Measurements from ENCODE around the gene ROBO3. TPM values are rescaled to one million over a fixed set of nuclear protein-coding genes. Genes with fewer than 3 reads are reported as not detected.

The ROBO3 gene
- total and polyA plus RNA-seq, 2 experiments from 2014 or later, result 12.1 TPM

DNA sequence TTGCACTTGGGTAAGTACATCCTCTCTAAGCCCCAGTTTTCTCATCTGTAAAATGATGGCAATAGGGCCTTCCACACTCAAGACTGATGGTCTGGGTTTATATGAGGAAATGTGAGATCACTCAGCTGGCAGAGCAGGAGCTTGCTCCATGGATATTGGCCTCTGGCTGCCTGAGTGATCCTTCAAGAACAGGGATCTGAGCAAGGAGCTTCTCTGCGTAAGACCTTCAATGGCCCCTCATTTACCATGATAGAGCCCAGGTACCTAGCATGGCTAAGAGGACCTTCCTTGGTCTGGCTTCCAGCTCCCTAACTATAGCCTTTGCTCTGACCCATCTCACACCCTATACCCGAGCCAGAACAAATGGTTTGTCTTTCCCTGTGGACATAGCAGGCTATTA lies 26.9 kb downstream of the ROBO3 start:
- no peak overlapping the region for H3K27ac ChIP-seq
- no peaks in the 10 kb centered on the region for H3K9me2 ChIP-seq (ENCODE audit: insufficient read depth)
- H3K27me3 ChIP-seq (replicated peaks; ENCODE audit: insufficient read depth), result no peaks in the 10 kb centered on the region
- no peak overlapping the region for H3K9ac ChIP-seq
- no peaks in the 10 kb centered on the region; the same call in 1 of the 2 replicates for H3F3A ChIP-seq (ENCODE audit: insufficient read depth)
- TF ChIP-seq EZH2 (IDR thresholded peaks at IDR 0.05; ENCODE audit: insufficient read depth, poor library complexity, severe bottlenecking), result no peak
- TF ChIP-seq EZH2phosphoT487 (IDR thresholded peaks at IDR 0.05; ENCODE audit: insufficient read depth, low read depth), result no peak
- no peak for DNase-seq
- in situ Hi-C loops (cut with MboI), result no loop called here
- no peaks in the 10 kb centered on the region for H3K36me3 ChIP-seq (ENCODE audit: low read depth)
- peaks cover 6% of the 10 kb centered on the region; the same call in 1 of the 2 replicates for H3K4me1 ChIP-seq (ENCODE audit: insufficient read depth)
- H3K4me3 ChIP-seq, result no peak overlapping the region
- no peaks in the 10 kb centered on the region for H4K20me1 ChIP-seq (ENCODE audit: insufficient read depth)
- H3K79me2 ChIP-seq (ENCODE audit: insufficient read depth), result no peaks in the 10 kb centered on the region
- no peak overlapping the region for H3K4me2 ChIP-seq (ENCODE audit: unreplicated experiment)
- WGBS, 2 experiments (ENCODE audit: low coverage in 1 of 2, low lambda C conversion rate in 2 of 2, missing lambda C conversion rate in 2 of 2), result 93 to 100% methylated on average over 2 of the region's 2 CpGs
- no peaks in the 10 kb centered on the region for H3K9me3 ChIP-seq (ENCODE audit: low read depth)
- H2AFZ ChIP-seq, result no peak overlapping the region

DNA sequence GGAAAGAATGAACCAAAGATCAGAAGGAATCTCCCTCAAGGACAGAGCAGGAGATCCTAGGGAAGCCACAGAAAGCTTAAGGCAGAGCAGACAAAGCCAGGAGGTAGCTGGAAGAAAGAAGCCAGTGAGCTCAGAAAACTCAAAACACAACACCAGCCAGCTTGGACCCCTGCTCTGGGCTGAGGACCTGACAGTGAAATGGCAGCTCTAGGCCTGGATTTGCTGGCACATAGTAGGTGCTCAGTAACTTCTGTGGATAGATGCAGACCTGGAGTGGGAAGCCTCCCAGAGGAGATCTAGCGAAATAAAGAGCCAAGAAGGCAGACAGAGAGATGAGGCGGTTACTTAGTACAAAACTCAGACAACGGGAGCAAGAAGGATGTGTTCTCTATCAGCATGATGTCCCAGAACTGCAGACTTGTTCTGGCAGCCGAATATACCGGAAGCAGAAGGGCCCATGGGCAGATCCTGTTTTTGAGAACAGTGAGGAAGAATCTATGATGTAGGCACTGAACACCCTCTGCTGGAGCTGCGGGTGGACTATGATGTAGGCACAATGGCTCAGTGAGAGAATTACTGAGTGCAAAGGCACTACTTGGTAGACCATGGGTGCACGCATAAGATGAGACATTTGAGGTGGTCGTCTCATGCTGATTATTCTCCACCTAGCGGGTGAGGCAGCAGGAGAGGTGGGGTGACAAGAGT lies 27.7 kb downstream of the ROBO3 start:
- Histone ChIP-seq H2AFZ (no peak overlapping the region), H3K4me3 (no peak overlapping the region), H3K27me3 (replicated peaks; ENCODE audit: insufficient read depth) (no peaks in the 10 kb centered on the region), H3F3A (ENCODE audit: insufficient read depth) (peaks cover 7% of the 10 kb centered on the region), H3K4me2 (ENCODE audit: unreplicated experiment) (no peak overlapping the region), H3K9ac (no peak overlapping the region), H3K36me3 (ENCODE audit: low read depth) (no peaks in the 10 kb centered on the region), H3K9me2 (ENCODE audit: insufficient read depth) (no peaks in the 10 kb centered on the region), H3K79me2 (ENCODE audit: insufficient read depth) (no peaks in the 10 kb centered on the region), H4K20me1 (ENCODE audit: insufficient read depth) (no peaks in the 10 kb centered on the region), H3K27ac (no peak overlapping the region), H3K4me1 (ENCODE audit: insufficient read depth) (peaks cover 13% of the 10 kb centered on the region), H3K9me3 (ENCODE audit: low read depth) (no peaks in the 10 kb centered on the region)
- in situ Hi-C loops (cut with MboI), result no loop called here
- WGBS, 2 experiments (ENCODE audit: low coverage in 1 of 2, low lambda C conversion rate in 2 of 2, missing lambda C conversion rate in 2 of 2), result 90 to 91% methylated on average over 9 of the region's 9 CpGs
- no peak for DNase-seq
- TF ChIP-seq EZH2phosphoT487 (IDR thresholded peaks at IDR 0.05; ENCODE audit: insufficient read depth, low read depth), result no peak
- no peak for TF ChIP-seq EZH2 (IDR thresholded peaks at IDR 0.05; ENCODE audit: insufficient read depth, poor library complexity, severe bottlenecking)

DNA sequence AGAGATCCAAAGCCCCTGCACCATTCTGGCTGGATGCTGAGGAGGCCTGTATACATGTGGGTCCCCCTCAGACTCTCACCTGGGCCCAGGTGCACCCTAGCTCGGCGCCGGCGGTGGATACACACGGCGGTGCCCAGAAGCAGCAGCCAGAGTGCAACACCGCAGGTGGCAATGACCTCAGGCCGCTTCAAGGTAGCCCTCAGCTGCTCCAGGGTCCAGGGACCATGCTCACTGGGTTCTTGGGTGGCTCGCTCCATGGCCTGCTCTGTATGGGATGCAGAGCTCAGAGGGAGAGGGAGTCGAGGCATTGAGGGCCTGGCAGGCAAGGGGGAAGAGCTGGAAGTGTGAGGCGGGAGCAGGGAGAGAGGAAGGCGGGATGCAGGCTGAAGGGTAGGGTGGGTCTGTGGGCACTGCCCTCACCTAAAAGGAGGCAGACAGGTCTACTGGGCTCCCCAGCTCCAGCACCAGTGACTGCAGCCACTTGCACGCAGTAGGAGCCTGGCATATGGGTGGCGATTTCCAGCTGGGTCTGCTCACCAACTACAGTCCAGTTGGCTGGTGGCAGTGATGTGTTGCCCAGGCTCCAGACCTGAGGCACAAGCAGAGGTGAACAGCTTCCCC lies 28.7 kb downstream of the ROBO3 start:
- no peak for DNase-seq
- Histone ChIP-seq H3K27me3 (replicated peaks; ENCODE audit: insufficient read depth) (no peaks in the 10 kb centered on the region), H3K4me2 (ENCODE audit: unreplicated experiment) (no peak overlapping the region), H3K27ac (no peak overlapping the region), H3K4me1 (ENCODE audit: insufficient read depth) (peaks cover 22% of the 10 kb centered on the region), H3F3A (ENCODE audit: insufficient read depth) (peaks cover 15% of the 10 kb centered on the region), H3K4me3 (no peak overlapping the region), H4K20me1 (ENCODE audit: insufficient read depth) (no peaks in the 10 kb centered on the region), H3K36me3 (ENCODE audit: low read depth) (no peaks in the 10 kb centered on the region), H3K9ac (no peak overlapping the region), H2AFZ (no peak overlapping the region), H3K9me2 (ENCODE audit: insufficient read depth) (no peaks in the 10 kb centered on the region), H3K9me3 (ENCODE audit: low read depth) (no peaks in the 10 kb centered on the region), H3K79me2 (ENCODE audit: insufficient read depth) (no peaks in the 10 kb centered on the region)
- WGBS, 2 experiments (ENCODE audit: low coverage in 1 of 2, low lambda C conversion rate in 2 of 2, missing lambda C conversion rate in 2 of 2), result 89 to 90% methylated on average over 14 of the region's 14 CpGs
- in situ Hi-C loops (cut with MboI), result no loop called here
- TF ChIP-seq EZH2phosphoT487 (IDR thresholded peaks at IDR 0.05; ENCODE audit: insufficient read depth, low read depth) (no peak), EZH2 (IDR thresholded peaks at IDR 0.05; ENCODE audit: insufficient read depth, poor library complexity, severe bottlenecking) (no peak)

DNA sequence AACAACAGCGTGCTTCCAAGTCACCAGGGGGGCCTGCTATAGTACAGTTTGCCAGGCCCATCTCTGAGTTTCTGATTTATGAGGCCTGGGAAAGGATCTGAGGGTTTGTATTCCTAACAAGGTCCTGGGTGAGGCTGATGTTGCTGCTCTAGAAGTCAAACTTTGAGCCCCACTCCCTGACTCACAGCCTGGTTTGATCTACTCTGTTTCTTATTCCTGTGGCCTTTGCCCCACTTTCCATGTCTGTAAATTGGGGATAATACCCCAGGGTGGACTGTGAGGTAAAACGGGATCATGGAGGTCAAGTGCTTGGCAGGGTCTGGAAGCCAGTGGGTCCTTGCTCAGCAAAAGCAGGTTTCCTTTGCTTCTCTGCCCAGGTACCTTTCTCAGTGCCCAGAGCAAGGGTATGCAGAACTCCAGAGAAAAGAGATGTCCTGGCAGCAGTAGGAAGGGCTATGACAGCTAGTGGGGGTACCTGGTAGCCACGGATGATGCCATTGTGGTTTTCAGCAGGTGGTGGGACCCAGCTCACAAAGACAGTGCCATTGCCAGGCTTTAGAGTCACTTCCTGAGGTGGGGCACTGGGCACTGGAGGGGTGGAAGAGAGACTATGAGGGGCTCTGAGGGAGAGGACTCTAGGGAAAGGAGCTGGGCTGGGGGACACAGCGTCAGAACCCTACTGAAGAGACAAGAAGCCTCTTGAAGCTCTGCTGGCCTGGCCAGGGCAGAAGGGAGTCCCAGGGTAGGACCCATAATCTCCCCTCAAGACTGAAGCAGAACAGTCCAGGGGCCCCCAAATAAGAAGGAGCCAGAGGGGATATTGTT lies 29.6 kb downstream of the ROBO3 start:
- 77 to 82% methylated on average over 4 of the region's 4 CpGs for WGBS, 2 experiments (ENCODE audit: low coverage in 1 of 2, low lambda C conversion rate in 2 of 2, missing lambda C conversion rate in 2 of 2)
- DNase-seq, result no peak

More for the DNA sequence above, 29.6 kb downstream of the ROBO3 start:
- Histone ChIP-seq H3K4me1 (ENCODE audit: insufficient read depth) (peaks cover 31% of the 10 kb centered on the region), H3F3A (ENCODE audit: insufficient read depth) (peaks cover 25% of the 10 kb centered on the region), H3K9ac (no peak overlapping the region), H3K27ac (no peak overlapping the region), H2AFZ (no peak overlapping the region), H4K20me1 (ENCODE audit: insufficient read depth) (no peaks in the 10 kb centered on the region), H3K79me2 (ENCODE audit: insufficient read depth) (no peaks in the 10 kb centered on the region), H3K9me3 (ENCODE audit: low read depth) (no peaks in the 10 kb centered on the region), H3K4me3 (no peak overlapping the region), H3K36me3 (ENCODE audit: low read depth) (no peaks in the 10 kb centered on the region), H3K4me2 (ENCODE audit: unreplicated experiment) (no peak overlapping the region), H3K9me2 (ENCODE audit: insufficient read depth) (no peaks in the 10 kb centered on the region), H3K27me3 (replicated peaks; ENCODE audit: insufficient read depth) (no peaks in the 10 kb centered on the region)
- in situ Hi-C loops (cut with MboI), result no loop called here
- no peak for TF ChIP-seq EZH2 (IDR thresholded peaks at IDR 0.05; ENCODE audit: insufficient read depth, poor library complexity, severe bottlenecking)
- TF ChIP-seq EZH2phosphoT487 (IDR thresholded peaks at IDR 0.05; ENCODE audit: insufficient read depth, low read depth), result no peak

All from GM23248 (cell line).